ENCODE results near the gene G2E3.
A peak's percentile ranks its signal among the peaks of the same experiment; 100 is the strongest.

G2E3 gene

GRCh38 chr14:30656190-30656632, 97.3 kb downstream of the G2E3 start:
- no peak overlapping the region for H3K4me3 ChIP-seq (ENCODE audit: low read depth, low read length)
- in situ Hi-C loops (cut with HindIII; ENCODE audit: low sequenced_read_pairs), result no loop called here
- no peak for DNase-seq (ENCODE audit: low read depth)
- peak; percentile 75 for TF ChIP-seq CTCF (IDR thresholded peaks at IDR 0.05; ENCODE audit: low read depth, low read length, missing control alignments)

GRCh38 chr14:30657050-30657449, 98.1 kb downstream of the G2E3 start:
- no peak for TF ChIP-seq CTCF (IDR thresholded peaks at IDR 0.05; ENCODE audit: low read depth, low read length, missing control alignments)
- no peak for DNase-seq (ENCODE audit: low read depth)
- in situ Hi-C loops (cut with HindIII; ENCODE audit: low sequenced_read_pairs), result no loop called here
- H3K4me3 ChIP-seq (ENCODE audit: low read depth, low read length), result no peak overlapping the region

- H3K4me3 ChIP-seq (ENCODE audit: low read depth, low read length), result no peak overlapping the region
- in situ Hi-C loops (cut with HindIII; ENCODE audit: low sequenced_read_pairs), result no loop called here
- TF ChIP-seq CTCF (IDR thresholded peaks at IDR 0.05; ENCODE audit: low read depth, low read length, missing control alignments), result no peak
- DNase-seq (ENCODE audit: low read depth), result no peak
These were observed 98.7 kb downstream of the G2E3 start for GRCh38 chr14:30657606-30658163.

GRCh38 chr14:30658645-30659044, 99.7 kb downstream of the G2E3 start:
- no peak for TF ChIP-seq CTCF (IDR thresholded peaks at IDR 0.05; ENCODE audit: low read depth, low read length, missing control alignments)
- DNase-seq (ENCODE audit: low read depth), result no peak
- no peak overlapping the region for H3K4me3 ChIP-seq (ENCODE audit: low read depth, low read length)
- in situ Hi-C loops (cut with HindIII; ENCODE audit: low sequenced_read_pairs), result no loop called here

GRCh38 chr14:30669594-30669993, 110.6 kb downstream of the G2E3 start:
- no peak for DNase-seq (ENCODE audit: low read depth)
- H3K4me3 ChIP-seq (ENCODE audit: low read depth, low read length), result no peak overlapping the region
- in situ Hi-C loops (cut with HindIII; ENCODE audit: low sequenced_read_pairs), result no loop called here
- TF ChIP-seq CTCF (IDR thresholded peaks at IDR 0.05; ENCODE audit: low read depth, low read length, missing control alignments), result no peak
